GM18507 (cell line): Measurements from ENCODE around the gene CCNL1.

Source experiments
- DNase-seq: peaks from one replicate; pipeline ENCODE4 v3.0.0; 2011; ENCODE audit warnings: low read depth; ENCODE audit not compliant: insufficient read length; ENCODE audit errors: extremely low spot score
- FAIRE-seq: peaks from 2 replicates; lab custom pipeline; 2011; peaks lifted over from hg19 to GRCh38; lab: Jason Lieb, UNC

Gene CCNL1

DNA sequence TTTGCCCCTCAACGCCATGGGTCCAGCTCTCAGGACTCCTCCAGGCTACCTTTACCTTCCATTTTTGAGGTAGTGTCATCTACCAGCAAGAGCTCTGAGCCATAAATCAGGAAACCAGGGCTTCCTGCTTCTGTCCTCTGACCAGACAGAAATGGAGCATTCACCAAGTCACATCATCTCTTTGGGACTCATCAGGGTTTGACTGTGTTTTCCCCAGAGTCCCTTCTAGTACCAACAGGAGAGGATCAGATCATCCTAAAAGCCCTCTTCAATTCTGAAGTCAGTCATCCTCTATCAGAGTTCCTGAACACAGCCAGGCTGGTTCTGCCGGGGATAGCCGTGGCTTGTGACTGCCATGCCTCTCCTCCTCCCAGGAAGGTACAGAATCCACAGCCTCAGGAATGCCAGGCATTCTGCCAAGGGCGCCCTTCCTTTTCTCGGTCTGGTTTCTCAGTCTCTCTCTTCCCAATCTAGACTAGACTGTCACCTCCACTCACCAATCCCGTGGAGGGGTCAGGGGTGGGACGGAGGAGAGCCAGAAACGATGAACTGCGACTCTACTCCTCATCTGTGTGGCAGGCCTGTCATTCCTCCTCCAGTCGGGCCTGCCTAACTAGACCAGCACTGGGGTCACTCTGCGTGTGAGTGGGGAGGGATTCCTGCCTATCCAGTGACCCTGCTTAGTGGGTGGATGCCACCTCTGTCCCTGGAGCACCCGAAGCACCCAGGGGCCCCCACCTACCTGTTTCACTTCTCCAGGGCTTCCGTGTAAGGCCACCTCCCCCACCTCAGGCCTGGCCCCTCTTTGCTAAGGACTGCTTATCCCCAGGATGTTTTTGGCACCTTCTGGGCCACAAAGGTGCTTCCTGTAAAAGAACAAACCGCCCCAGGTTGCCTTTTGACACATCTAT, 30.9 kb downstream of the CCNL1 start:
- DNase-seq (no peak), FAIRE-seq (no peak)

DNA sequence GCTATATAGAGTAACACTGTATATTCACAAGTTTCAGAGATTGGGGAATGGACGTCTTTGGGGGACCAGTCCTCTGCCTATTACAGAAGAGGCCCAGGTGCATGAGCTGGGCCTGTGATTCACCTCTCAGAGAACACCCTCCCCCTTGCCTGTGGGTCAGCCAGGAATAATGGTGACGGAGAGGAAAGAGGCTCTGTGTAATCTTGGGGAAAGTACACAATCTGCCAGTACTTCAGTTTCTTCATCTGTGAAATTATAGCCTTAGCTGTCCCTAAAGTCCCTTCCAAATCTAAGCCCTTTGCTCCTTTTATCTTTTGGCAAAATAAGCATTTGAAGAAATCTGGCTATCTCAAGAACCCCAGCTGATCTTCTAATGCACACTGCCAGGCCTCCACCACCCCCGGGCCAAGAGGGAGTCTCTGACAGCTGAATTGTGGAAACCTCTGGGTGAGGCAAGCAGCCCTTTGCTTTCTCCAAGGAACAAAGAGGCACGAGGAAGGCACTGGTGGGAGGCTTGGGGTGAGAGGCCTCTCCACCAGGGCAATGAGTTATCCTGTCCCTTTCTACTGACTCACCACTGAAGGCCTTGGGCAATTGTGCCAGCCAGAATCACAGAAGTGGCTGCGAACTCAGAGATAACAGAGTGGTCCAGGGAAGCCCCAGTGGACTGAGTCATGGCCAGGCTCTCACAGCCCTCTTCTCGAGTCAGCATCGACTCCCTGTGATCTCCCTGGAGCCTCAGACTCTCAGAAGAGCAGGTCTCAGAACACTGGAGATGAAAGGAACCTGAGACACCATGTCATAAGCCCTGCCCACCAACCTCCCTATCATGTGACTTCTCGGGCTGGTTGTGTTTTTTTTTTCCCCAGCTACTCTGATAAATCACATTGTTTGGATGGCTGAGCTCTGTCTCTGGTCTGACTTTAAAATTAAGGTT, 31.8 kb downstream of the CCNL1 start:
- DNase-seq (no peak), FAIRE-seq (no peak)

DNA sequence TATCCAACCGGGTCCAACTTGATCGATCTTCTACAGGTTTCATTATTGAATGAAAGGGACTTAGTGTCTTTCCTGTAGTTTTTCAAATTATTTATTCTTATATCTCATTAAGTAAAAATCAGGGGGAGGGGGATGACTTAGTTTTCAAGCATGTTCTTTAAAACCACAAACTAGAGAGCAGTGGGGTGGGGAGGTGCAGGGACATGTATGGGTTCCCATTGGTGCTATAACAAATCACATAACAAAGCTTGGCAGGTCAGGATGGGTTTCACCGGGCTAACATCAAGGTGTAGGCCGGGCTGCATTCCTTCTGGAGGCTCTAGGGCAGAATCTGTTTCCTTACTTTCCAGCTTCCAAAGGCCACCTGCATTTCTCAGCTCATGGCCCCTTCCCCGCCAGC, 32.7 kb downstream of the CCNL1 start:
- no peak for FAIRE-seq
- no peak for DNase-seq

DNA sequence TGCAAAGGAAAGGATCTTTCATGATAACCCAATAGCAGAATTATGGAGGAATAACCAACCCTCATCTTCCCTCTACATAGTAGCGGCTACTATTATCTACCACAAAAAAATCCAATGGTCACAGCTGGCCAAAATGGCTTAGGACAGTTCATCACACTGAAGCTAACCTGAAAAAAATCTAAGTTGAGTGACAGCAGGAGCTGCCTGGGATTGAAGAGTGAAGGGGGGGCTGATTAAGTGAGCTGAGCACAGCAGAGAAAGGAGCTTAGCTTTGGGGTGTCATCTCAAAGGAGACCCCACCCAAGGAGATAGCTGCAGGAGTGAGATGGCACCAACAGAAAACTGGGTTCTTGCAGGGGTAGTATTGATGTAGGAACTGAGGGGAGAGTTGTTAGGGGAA, 33.6 kb downstream of the CCNL1 start:
- DNase-seq (no peak), FAIRE-seq (no peak)

DNA sequence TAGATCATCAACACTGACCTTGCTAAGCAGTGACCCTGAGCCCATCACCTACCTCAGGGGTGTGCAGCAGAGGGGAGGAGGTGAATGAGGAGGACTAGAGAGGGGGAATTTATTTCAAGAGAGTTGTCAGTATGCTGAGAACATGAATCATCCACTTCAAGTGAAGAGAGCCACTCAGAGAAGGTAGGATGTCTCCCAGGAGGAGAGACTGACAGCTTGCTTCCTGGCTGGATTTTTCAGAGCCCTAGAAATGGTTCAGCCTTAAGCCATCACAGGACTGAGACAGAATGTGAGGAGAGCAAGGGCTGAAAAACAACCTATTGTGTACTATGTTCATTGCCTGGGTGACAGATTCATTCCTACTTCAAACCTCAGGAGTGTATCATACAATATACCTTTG, 34.8 kb downstream of the CCNL1 start:
- DNase-seq, result no peak
- no peak for FAIRE-seq

DNA sequence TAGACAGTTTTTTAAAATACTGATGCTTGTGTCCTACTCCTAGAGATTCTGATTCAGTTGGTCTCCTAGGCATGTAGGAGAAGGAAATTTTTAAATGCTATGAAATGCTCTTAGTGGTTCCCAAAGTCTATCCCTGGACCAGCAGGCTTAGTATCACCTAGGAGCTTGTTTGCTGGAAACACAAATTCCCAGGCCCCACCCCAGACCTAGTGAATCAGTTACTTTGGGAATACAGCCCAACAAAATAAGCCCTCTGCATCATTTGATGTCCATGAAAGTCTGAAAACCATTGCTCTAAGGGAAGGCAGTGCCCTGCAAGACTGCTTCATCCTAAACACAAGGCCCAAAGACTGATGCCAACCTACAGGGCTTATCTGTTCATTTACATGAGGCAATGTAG, 36.3 kb downstream of the CCNL1 start:
- FAIRE-seq, result no peak
- no peak for DNase-seq

DNA sequence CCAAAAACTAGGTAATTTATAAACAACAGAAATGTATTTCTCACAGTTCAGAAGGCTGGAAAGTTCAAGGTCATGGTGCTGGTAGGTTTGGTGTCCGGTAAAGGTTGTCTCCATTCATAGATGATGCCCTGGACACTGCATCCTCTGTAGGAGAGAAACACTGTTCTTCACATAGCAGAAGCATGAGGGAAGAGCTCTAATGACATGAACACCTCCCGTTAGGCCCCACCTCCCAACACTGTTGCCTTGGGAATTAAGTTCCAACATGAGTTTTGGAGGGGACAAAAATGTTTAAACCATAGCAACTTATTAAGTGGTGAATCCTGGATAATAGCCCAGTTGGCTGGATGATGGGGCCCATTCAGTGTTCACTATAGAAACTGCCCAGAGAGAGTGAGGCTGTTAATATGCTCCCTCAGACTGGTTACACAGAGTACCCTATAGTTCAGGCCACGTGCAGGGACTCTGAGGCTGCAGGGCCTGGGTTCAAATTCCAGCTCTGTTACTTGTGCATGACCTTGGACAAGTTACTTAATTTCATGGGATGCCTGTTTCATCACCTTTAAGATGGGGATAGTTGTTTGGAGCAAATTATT, 37.0 kb downstream of the CCNL1 start:
- FAIRE-seq (no peak), DNase-seq (no peak)

DNA sequence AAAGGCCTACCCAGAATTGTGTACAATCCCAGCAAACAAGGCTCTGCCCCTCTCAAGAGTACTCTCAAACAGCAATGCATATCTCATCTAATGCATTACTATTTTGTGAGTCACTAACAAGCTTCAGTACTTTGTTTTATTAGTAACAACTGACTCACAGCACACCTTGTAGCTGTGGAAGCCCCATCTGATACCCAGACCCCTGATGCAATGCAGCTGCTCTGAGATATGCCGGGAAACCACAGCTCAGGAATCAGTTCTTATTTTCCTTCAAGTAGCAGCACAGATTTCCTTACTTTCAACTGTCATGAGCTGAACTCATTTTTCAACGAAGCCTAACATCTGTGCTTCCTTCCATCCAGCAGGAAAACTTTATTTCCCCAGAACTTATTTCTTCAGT, 37.8 kb downstream of the CCNL1 start:
- DNase-seq (no peak), FAIRE-seq (no peak)

DNA sequence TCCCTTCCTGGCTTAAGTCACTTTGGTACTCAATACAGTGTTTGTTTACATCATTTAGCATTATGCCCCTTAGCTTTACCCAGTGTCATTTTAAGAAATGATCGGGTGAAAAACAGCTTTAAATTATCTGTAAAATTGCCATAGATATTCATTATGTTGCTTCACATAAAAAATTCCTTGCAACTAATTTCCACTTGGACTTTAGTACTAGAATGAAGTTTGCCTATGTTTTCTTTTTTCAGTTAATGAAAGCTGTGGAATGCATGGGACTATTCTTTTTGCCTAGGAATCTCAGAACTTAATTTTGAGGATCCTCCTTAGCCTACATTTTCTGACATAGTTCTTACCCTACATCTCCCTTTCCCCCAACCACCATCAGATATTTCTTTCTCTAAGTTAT, 38.4 kb downstream of the CCNL1 start:
- no peak for FAIRE-seq
- DNase-seq, result no peak

DNA sequence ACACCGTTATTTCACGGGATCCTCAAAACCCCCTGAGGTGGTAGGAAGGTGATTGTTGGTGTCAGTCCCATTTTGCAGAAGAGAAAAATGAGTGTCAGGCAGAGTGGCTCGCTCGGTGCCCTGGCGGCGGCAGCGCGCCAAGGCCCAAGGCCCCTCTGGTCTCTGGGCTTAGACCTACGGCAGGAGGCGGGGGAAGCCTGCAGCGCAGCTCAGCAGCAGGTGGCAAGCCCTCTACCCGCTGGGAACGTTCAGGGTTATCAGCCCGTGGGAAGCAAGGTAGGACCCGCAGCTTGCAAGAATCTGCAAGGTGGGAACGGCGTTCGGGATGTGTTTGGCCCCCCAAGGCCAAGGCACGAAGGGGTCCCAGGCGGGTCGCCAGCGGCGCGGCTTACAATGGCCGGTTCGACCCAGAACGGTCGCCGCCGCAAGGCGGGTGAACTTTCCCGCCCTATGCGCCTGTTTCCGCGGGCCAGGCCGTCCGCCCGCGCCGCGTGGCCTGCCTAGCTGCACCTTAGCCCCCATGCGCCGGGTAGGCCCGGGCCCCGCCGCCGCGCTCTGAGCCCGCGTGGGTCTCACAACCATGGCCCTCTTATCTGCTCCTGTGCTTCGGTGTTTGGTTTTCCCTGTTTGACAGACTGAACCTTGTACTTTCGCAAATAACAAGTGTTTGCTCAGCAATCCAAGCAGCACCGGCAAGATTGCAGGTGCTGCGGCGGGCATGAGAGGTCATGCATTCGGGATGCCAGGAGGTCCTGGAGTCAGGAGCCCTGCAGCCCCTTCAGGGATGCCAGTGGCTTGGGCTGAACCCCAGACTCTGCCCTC, 39.7 kb downstream of the CCNL1 start:
- FAIRE-seq, result no peak

DNA sequence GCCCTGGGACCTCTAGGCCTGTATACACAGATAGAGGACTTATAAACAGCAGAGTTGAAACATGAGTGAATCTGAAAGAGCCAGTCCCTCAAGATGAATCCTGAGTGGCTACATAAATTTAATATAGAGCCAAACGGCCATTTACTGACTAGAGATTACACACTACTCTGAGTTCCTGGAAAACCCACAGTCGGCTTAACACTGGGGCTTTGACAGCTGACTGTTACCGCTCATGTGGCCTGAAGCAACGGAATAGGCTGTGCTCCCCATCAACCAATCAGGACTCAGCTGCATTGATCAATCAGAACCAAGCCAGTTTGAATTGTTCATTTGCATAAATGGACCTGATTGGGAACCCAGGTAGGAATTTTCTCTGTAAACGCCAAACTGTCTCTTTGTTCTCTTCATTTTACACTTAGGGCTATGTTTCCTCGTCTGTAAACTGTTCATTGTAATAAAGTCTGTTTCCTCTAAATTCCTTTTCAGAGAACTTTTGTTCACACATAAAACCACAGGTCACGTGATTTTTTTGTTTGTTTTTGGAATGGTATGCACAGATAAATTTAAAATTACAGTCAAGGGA, 40.5 kb downstream of the CCNL1 start:
- DNase-seq (no peak), FAIRE-seq (no peak)

More for the DNA sequence above, 39.7 kb downstream of the CCNL1 start:
- DNase-seq, result no peak

DNA sequence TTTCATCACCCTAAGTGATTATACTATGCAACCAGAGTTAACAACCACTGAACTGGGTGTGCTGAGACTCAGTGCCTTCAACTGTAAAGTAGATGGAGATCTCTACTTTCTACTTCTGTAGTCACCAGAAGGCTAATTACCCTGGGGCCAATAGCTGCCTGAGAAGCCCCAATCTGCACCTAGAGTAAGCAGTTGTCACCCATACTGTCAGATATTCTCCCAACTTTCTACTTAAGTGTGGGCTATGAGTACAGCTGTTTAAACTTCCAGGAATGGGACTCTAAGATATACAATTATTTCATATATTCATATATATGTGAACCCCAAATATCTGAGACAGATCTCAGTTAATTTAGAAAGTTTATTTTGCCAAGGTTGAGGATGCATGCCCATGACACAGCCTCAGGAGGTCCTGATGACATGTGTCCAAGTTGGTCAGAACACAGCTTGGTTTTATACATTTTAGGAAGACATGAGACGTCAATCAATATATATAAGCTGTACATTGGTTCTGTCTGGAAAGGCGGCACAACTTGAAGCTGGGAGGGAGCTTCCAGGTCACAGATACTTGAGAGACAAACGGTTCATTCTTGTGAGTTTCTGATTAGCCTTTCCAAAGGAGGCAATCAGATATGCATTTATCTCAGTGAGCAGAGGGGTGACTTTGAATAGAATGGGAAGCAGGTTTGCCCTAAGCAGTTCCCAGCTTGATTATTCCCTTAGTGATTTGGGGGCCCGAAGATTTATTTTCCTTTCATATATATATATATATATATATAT, 41.9 kb downstream of the CCNL1 start:
- no peak for FAIRE-seq

DNA sequence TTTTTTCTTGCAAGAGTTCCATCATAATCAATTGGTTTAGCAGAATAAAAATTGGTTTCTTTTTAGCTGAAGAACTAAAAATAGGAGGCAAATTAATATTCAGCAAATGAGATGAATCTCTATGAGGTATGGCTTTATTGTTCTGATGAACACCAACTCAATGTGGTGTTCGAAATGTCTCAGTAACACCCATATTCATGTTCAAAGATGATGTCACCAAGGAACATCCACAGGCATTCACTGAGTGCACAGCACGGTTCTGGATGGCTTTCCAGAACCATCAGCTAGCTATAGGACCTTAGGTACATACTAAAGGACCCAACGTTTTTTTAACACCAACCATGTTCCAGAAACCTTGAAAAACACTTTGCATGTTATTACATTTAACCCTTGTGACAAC, 42.7 kb downstream of the CCNL1 start:
- DNase-seq, result no peak
- FAIRE-seq, result no peak

More for the DNA sequence above, 41.9 kb downstream of the CCNL1 start:
- no peak for DNase-seq

DNA sequence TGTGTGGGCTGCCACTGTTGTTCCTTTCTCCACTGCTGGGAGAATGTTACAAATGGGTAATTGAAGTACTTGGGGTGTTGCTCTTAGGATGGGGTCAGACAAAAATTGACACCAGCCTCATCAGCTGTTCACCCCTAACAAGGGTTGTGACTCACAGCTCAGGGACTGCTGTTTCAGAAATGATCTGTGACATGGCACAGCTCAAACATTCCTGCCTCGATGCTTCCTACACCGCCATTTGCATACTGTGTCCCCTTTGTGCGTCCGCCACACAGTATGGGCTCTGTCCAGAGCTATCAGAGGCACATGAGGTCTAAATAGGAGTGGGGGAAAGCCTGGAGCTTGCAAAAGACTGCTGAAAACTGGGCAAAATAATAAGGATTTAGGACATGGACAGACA, 43.9 kb downstream of the CCNL1 start:
- FAIRE-seq, result no peak
- DNase-seq, result no peak

DNA sequence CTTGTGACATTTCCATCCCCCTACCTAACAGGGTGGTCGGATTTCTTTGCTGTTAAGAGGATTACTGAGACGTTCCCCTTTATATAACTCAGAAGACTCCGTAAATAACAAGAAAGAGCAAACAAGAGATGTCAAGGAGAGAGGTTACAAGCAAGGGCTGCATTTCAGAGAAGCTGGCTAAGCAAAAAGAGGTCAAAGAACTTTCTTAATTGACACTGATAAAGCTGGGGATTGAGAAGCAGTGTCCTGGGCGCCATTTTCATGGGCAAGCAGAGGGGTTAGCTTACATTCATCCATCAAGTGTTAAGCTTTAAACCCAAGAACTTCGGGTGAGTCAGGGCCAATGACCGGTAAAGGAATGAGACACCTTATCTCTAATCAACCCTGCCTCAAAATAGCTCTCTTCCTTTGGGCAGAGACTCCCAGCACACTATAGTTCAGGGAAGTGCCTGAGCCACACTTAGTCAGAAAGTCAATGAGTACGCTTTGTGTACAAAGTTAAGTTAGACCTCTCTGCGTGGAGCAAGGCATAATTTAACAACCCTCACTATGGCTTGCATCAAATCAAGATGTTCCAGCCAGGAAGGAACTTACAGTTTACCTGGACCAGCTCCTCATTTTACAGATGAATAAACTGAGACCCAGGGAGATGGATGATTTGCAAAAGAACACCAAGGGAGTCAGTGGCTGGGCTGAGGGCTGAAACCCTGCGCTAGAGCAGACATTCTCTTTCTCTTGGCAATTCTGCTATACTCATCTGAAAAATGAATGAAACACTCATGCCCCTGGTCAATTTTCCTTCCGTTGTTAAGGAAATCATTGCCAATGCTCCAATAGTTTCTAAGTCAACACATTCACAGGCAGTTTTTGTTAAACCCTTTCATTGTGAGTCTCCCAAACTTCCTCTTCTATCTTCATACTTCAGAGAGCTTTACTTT, 44.6 kb downstream of the CCNL1 start:
- FAIRE-seq (no peak), DNase-seq (no peak)

DNA sequence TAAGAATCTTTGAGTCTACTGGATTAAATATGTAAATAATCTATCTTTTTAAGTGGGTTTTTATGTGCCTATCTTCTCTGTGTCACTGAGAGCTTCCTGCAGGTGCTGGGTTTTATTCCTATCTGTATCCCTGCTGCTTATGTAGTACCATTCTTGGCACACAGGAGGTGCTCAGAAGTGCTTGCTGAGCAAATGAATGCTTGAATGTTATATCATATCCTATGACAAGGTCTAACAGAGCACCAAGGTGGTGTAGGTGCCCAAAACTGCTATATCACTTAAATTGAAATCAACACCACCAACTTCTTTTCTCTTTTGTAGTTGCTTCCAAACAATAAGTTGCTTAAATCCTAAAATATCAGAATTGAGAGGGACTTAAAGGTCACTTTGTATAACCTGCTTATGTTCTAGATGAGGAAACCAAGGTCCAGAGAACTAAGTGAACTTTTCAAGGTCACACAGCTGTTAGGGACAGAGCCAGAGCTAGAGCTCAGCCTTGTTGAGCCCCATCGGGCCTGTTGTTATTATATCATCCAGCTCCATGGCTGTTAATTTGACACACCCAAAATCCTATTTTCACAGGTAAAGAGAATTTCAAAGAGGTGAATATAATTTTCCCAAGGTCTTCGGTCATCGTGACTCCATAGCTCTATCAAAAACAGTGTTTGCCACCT, 46.0 kb downstream of the CCNL1 start:
- FAIRE-seq (no peak), DNase-seq (no peak)

DNA sequence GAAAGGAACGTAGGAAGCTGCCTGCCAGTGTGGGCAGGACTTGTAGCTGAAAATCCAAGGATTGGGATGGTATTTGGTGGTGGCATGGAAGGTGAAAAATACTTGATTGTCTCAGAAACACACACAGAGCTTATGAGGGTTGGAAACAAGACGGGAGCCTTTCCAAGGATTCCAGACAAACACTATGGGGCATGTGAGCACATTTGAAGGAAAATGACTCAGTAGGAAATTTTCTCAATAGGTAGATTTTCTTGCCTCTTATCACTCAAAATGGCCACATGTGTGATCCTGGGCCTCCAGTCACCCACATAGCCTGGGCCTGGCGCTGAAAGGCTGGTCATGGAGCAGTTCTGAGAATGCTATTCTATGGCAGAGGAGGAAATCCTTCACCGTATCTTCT, 47.4 kb downstream of the CCNL1 start:
- FAIRE-seq (no peak), DNase-seq (no peak)
